GM12891 (cell line): ENCODE results near the gene HRC.

ENCODE experiments used
- POLR2A ChIP-seq: IDR thresholded peaks from 2 replicates; pipeline ENCODE4 v1.6.1; 2011; ENCODE audit warnings: low read depth, low read length, control low read depth
- POLR2AphosphoS5 ChIP-seq: IDR thresholded peaks from 2 replicates; pipeline ENCODE4 v1.6.1; 2011; ENCODE audit warnings: low read depth, low read length, control low read depth
- POU2F2 ChIP-seq: IDR thresholded peaks from 2 replicates; pipeline ENCODE4 v1.6.1; 2011; ENCODE audit warnings: low read depth, mild to moderate bottlenecking, control low read depth, low read length, moderate library complexity
- TAF1 ChIP-seq: IDR thresholded peaks from 2 replicates; pipeline ENCODE4 v1.6.1; 2011; ENCODE audit warnings: low read depth, low read length, control low read depth

GRCh38 chr19:49190781-49191180, 35.6 kb upstream of the HRC start:
- TF ChIP-seq TAF1 (no peak), POLR2A (no peak), POLR2AphosphoS5 (no peak), POU2F2 (no peak)
